ENCODE measurements around the gene PARVA. TPM values are rescaled to one million over a fixed set of nuclear protein-coding genes. Genes with fewer than 3 reads are reported as not detected.

Gene PARVA
- total and polyA plus RNA-seq, 4 donors: 3.1 to 11.7 (median 11.2) TPM

GRCh38 chr11:12403122-12403996 lies 26.0 kb downstream of the PARVA start:
- DNase-seq (ENCODE audit: low spot score): no peak
- TF ChIP-seq HNF4A (conservative IDR thresholded peaks at IDR 0.05) (peak; percentile 77 to 85), YY1 (IDR thresholded peaks at IDR 0.05) (peak; percentile 19), FOXA2 (IDR thresholded peaks at IDR 0.05) (peak; percentile 81), SP1 (IDR thresholded peaks at IDR 0.05) (peak; percentile 60), JUND (IDR thresholded peaks at IDR 0.05) (peak in 1 of 2 donors; percentile 16), RAD21 (IDR thresholded peaks at IDR 0.05) (peak in 1 of 2 donors; percentile 16), GABPA (IDR thresholded peaks at IDR 0.05 in 1 of 2, conservative IDR thresholded peaks at IDR 0.05 in 1 of 2) (no peak), CTCF (IDR thresholded peaks at IDR 0.05; ENCODE audit: low read depth, low read length, missing input control) (no peak), HNF4G (IDR thresholded peaks at IDR 0.05) (peak; percentile 7), RXRA (IDR thresholded peaks at IDR 0.05) (peak; percentile 44 to 57)
- peak overlapping the region in 1 of 2 donors; percentile 38 for H3K9ac ChIP-seq (ENCODE audit: low read depth in 1 of 2, low read length in 2 of 2)
- H3K9me3 ChIP-seq (ENCODE audit: control insufficient read depth in 4 of 4, low read length in 3 of 4): no peaks in the 10 kb centered on the region
- WGBS: 55% methylated on average over 3 of the region's 3 CpGs
- no peak overlapping the region for H3K4me3 ChIP-seq (ENCODE audit: low read depth in 1 of 3, low read length in 3 of 3)
- H3K27ac ChIP-seq (ENCODE audit: low read depth in 1 of 2, low read length in 2 of 2): no peak overlapping the region
- H3K36me3 ChIP-seq (ENCODE audit: control insufficient read depth in 4 of 4, insufficient read depth in 3 of 4, low read depth in 1 of 4, low read length in 3 of 4): no peaks in the 10 kb centered on the region
- peaks cover 6 to 23% (median 18%) of the 10 kb centered on the region in 4 donors for H3K4me1 ChIP-seq (ENCODE audit: control insufficient read depth in 4 of 4, insufficient read depth in 4 of 4, low read length in 3 of 4)
- H3K27me3 ChIP-seq (ENCODE audit: control insufficient read depth in 4 of 4, insufficient read depth in 4 of 4, low read length in 3 of 4): no peaks in the 10 kb centered on the region

GRCh38 chr11:12403997-12404350 lies 26.6 kb downstream of the PARVA start:
- Histone ChIP-seq H3K4me3 (ENCODE audit: low read depth in 1 of 3, low read length in 3 of 3) (no peak overlapping the region), H3K36me3 (ENCODE audit: control insufficient read depth in 4 of 4, insufficient read depth in 3 of 4, low read depth in 1 of 4, low read length in 3 of 4) (no peaks in the 10 kb centered on the region), H3K9me3 (ENCODE audit: control insufficient read depth in 4 of 4, low read length in 3 of 4) (no peaks in the 10 kb centered on the region), H3K4me1 (ENCODE audit: control insufficient read depth in 4 of 4, insufficient read depth in 4 of 4, low read length in 3 of 4) (peaks cover 6 to 23% (median 18%) of the 10 kb centered on the region in 4 donors), H3K27me3 (ENCODE audit: control insufficient read depth in 4 of 4, insufficient read depth in 4 of 4, low read length in 3 of 4) (no peaks in the 10 kb centered on the region), H3K9ac (ENCODE audit: low read depth in 1 of 2, low read length in 2 of 2) (peak overlapping the region in 1 of 2 donors; percentile 38), H3K27ac (ENCODE audit: low read depth in 1 of 2, low read length in 2 of 2) (no peak overlapping the region)
- WGBS: 27% methylated on average over 2 of the region's 2 CpGs
- no peak for DNase-seq (ENCODE audit: low spot score)
- peak; percentile 3 for TF ChIP-seq HNF4G (IDR thresholded peaks at IDR 0.05)
- TF ChIP-seq EGR1 (IDR thresholded peaks at IDR 0.05; ENCODE audit: low read depth in 2 of 2): no peak

- Histone ChIP-seq H3K9ac (ENCODE audit: low read depth in 1 of 2, low read length in 2 of 2) (no peak overlapping the region), H3K4me3 (ENCODE audit: low read depth in 1 of 3, low read length in 3 of 3) (no peak overlapping the region), H3K4me1 (ENCODE audit: control insufficient read depth in 4 of 4, insufficient read depth in 4 of 4, low read length in 3 of 4) (peaks cover 6 to 26% (median 20%) of the 10 kb centered on the region in 4 donors), H3K9me3 (ENCODE audit: control insufficient read depth in 4 of 4, low read length in 3 of 4) (no peaks in the 10 kb centered on the region), H3K27me3 (ENCODE audit: control insufficient read depth in 4 of 4, insufficient read depth in 4 of 4, low read length in 3 of 4) (no peaks in the 10 kb centered on the region), H3K36me3 (ENCODE audit: control insufficient read depth in 4 of 4, insufficient read depth in 3 of 4, low read depth in 1 of 4, low read length in 3 of 4) (no peaks in the 10 kb centered on the region), H3K27ac (ENCODE audit: low read depth in 1 of 2, low read length in 2 of 2) (no peak overlapping the region)
- WGBS: 64% methylated on average over 3 of the region's 3 CpGs
- DNase-seq (ENCODE audit: low spot score): no peak
- no peak for TF ChIP-seq EGR1 (IDR thresholded peaks at IDR 0.05; ENCODE audit: low read depth in 2 of 2)
- no peak for TF ChIP-seq REST (IDR thresholded peaks at IDR 0.05)
- no peak for TF ChIP-seq NR2F2 (IDR thresholded peaks at IDR 0.05)
- no peak for TF ChIP-seq JUND (IDR thresholded peaks at IDR 0.05)
- TF ChIP-seq GABPA (IDR thresholded peaks at IDR 0.05 in 1 of 2, conservative IDR thresholded peaks at IDR 0.05 in 1 of 2): no peak
- no peak for TF ChIP-seq ZBTB33 (IDR thresholded peaks at IDR 0.05)
- no peak for TF ChIP-seq ATF3 (IDR thresholded peaks at IDR 0.05)
- TF ChIP-seq YY1 (IDR thresholded peaks at IDR 0.05): no peak
- TF ChIP-seq FOXA2 (IDR thresholded peaks at IDR 0.05): no peak
- TF ChIP-seq HNF4A (conservative IDR thresholded peaks at IDR 0.05): no peak
- TF ChIP-seq SP1 (IDR thresholded peaks at IDR 0.05): no peak
- no peak for TF ChIP-seq MAX (IDR thresholded peaks at IDR 0.05)
- no peak for TF ChIP-seq FOXA1 (IDR thresholded peaks at IDR 0.05)
- no peak for TF ChIP-seq TAF1 (conservative IDR thresholded peaks at IDR 0.05)
- TF ChIP-seq RXRA (IDR thresholded peaks at IDR 0.05): no peak
- TF ChIP-seq RAD21 (IDR thresholded peaks at IDR 0.05): no peak
These were observed 27.1 kb downstream of the PARVA start for GRCh38 chr11:12404436-12404835.

All from liver (tissue), 9 donors.